WTC11 (cell line): ENCODE results near the gene APOL3. TPM values are rescaled to one million over a fixed set of nuclear protein-coding genes. Genes with fewer than 3 reads are reported as not detected.

ENCODE experiments used
- ATAC-seq: fragments of 200-7000 bp; cut with Tn5 transposase; 2 replicates; pipeline ENCODE4 v1.10.0; 2021; ENCODE audit warnings: mild to moderate bottlenecking, moderate library complexity
- CTCF ChIA-PET: fragments of 300-600 bp; sonication (Branson Sonifier 250); formaldehyde crosslinking; loops from one replicate; lab custom pipeline; 2021; ENCODE audit warnings: antibody characterized with exemption; lab: Charles Lee
- POLR2A ChIA-PET: fragments of 350-600 bp; sonication (Branson Sonifier 250); formaldehyde crosslinking; loops from one replicate; lab custom pipeline; 2021; ENCODE audit warnings: antibody characterized with exemption; lab: Charles Lee
- DNase-seq: peaks from one replicate; pipeline ENCODE4 v3.0.0; 2021; ENCODE audit warnings: low spot score
- H3K27ac Mint-ChIP-seq: 2 replicates; pipeline ENCODE4 v1.8.0; 2021; ENCODE audit warnings: mixed read lengths
- H3K27me3 Mint-ChIP-seq: 2 replicates; pipeline ENCODE4 v1.8.0; 2021; ENCODE audit warnings: low read depth, mild to moderate bottlenecking, moderate library complexity, mixed read lengths
- H3K36me3 Mint-ChIP-seq: 2 replicates; pipeline ENCODE4 v1.8.0; 2021; ENCODE audit warnings: mixed read lengths
- H3K4me1 Mint-ChIP-seq: 2 replicates; pipeline ENCODE4 v1.8.0; 2022; ENCODE audit warnings: mixed read lengths
- H3K4me3 Mint-ChIP-seq: 2 replicates; pipeline ENCODE4 v1.8.0; 2021; ENCODE audit warnings: mild to moderate bottlenecking, moderate library complexity, mixed read lengths
- H3K9me3 Mint-ChIP-seq: 2 replicates; pipeline ENCODE4 v1.8.0; 2021; ENCODE audit warnings: mixed read lengths
- ARID4B ChIP-seq: sonication (generic); formaldehyde crosslinking; IDR thresholded peaks from 2 replicates; pipeline ENCODE4 v1.8.0; 2023; ENCODE audit warnings: missing genetic modification reagents, mild to moderate bottlenecking, borderline replicate concordance
- ATF3 ChIP-seq: sonication (generic); formaldehyde crosslinking; conservative IDR thresholded peaks from 2 replicates; pipeline ENCODE4 v1.8.1; 2022; ENCODE audit warnings: mild to moderate bottlenecking, missing genetic modification reagents
- CBFB ChIP-seq: sonication (generic); formaldehyde crosslinking; IDR thresholded peaks from 2 replicates; pipeline ENCODE4 v1.8.1; 2022; ENCODE audit warnings: mild to moderate bottlenecking, low read depth, missing genetic modification reagents
- E2F1 ChIP-seq: sonication (generic); formaldehyde crosslinking; IDR thresholded peaks from 2 replicates; pipeline ENCODE4 v1.8.0; 2022; ENCODE audit warnings: mild to moderate bottlenecking, missing genetic modification reagents
- E2F4 ChIP-seq: sonication (generic); formaldehyde crosslinking; IDR thresholded peaks from 2 replicates; pipeline ENCODE4 v1.8.1; 2022; ENCODE audit warnings: low read depth, mild to moderate bottlenecking, moderate library complexity, missing genetic modification reagents, borderline replicate concordance
- ERG ChIP-seq: fragments of 250-450 bp; sonication (Bioruptor Pico); IDR thresholded peaks from 2 replicates; pipeline ENCODE4 v1.8.0; 2021; ENCODE audit warnings: mild to moderate bottlenecking
- FOXJ3 ChIP-seq: sonication (generic); formaldehyde crosslinking; IDR thresholded peaks from 2 replicates; pipeline ENCODE4 v1.9.0; 2021; ENCODE audit warnings: missing genetic modification reagents, mild to moderate bottlenecking, borderline replicate concordance
- FOXP4 ChIP-seq: sonication (generic); formaldehyde crosslinking; IDR thresholded peaks from 2 replicates; pipeline ENCODE4 v1.8.0; 2022; ENCODE audit warnings: mild to moderate bottlenecking, missing genetic modification reagents
- GTF2I ChIP-seq: fragments of 250-450 bp; sonication (Bioruptor Pico); conservative IDR thresholded peaks from 2 replicates; pipeline ENCODE4 v1.4.0; 2021; ENCODE audit warnings: mild to moderate bottlenecking
- IRF1 ChIP-seq: sonication (generic); formaldehyde crosslinking; IDR thresholded peaks from 2 replicates; pipeline ENCODE4 v1.8.0; 2023; ENCODE audit warnings: missing genetic modification reagents
- KAT7 ChIP-seq: sonication (generic); formaldehyde crosslinking; IDR thresholded peaks from 2 replicates; pipeline ENCODE4 v1.8.1; 2023; ENCODE audit warnings: missing genetic modification reagents, mild to moderate bottlenecking, borderline replicate concordance
- MAX ChIP-seq: sonication (generic); formaldehyde crosslinking; IDR thresholded peaks from 2 replicates; pipeline ENCODE4 v1.8.0; 2022; ENCODE audit warnings: mild to moderate bottlenecking, missing genetic modification reagents
- MLX ChIP-seq: sonication (generic); formaldehyde crosslinking; IDR thresholded peaks from 2 replicates; pipeline ENCODE4 v1.8.1; 2023; ENCODE audit warnings: mild to moderate bottlenecking, missing genetic modification reagents, moderate library complexity
- NFE2L1 ChIP-seq: sonication (generic); formaldehyde crosslinking; IDR thresholded peaks from 2 replicates; pipeline ENCODE4 v1.8.1; 2023; ENCODE audit warnings: missing genetic modification reagents
- RELA ChIP-seq: sonication (generic); formaldehyde crosslinking; IDR thresholded peaks from 2 replicates; pipeline ENCODE4 v1.8.1; 2022; ENCODE audit warnings: missing genetic modification reagents, mild to moderate bottlenecking, borderline replicate concordance
- RORB ChIP-seq: fragments of 250-450 bp; sonication (Bioruptor Pico); IDR thresholded peaks from 2 replicates; pipeline ENCODE4 v1.9.0; 2021; ENCODE audit warnings: mild to moderate bottlenecking
- SMAD4 ChIP-seq: sonication (generic); formaldehyde crosslinking; IDR thresholded peaks from 2 replicates; pipeline ENCODE4 v1.8.0; 2022; ENCODE audit warnings: mild to moderate bottlenecking, missing genetic modification reagents
- TP53 ChIP-seq: sonication (generic); formaldehyde crosslinking; IDR thresholded peaks from 2 replicates; pipeline ENCODE4 v1.8.1; 2023; ENCODE audit warnings: mild to moderate bottlenecking, missing genetic modification reagents
- ZBTB43 ChIP-seq: sonication (generic); formaldehyde crosslinking; IDR thresholded peaks from 2 replicates; pipeline ENCODE4 v1.8.1; 2023; ENCODE audit warnings: mild to moderate bottlenecking, missing genetic modification reagents
- total RNA-seq: library from RNA; stranded (reverse); gene quantifications from 3 replicates; pipeline ENCODE4 v1.2.3, GENCODE V29; 2021

The APOL3 gene
- total RNA-seq, 1 experiment from 2014 or later: 0.26 TPM

GRCh38 chr22:36111316-36111715 is 49.2 kb downstream of the APOL3 start:
- TF ChIP-seq MLX (CRISPR knock-in tag) (no peak), RORB (CRISPR knock-in tag) (no peak), SMAD4 (no peak), TP53 (CRISPR knock-in tag) (no peak), RELA (CRISPR knock-in tag) (no peak), NFE2L1 (CRISPR knock-in tag) (no peak), GTF2I (CRISPR knock-in tag) (no peak), KAT7 (CRISPR knock-in tag) (no peak), ERG (CRISPR knock-in tag) (no peak), MAX (CRISPR knock-in tag) (no peak), ZBTB43 (CRISPR knock-in tag) (no peak), ARID4B (CRISPR knock-in tag) (no peak), FOXP4 (CRISPR knock-in tag) (no peak), IRF1 (no peak), CBFB (CRISPR knock-in tag) (no peak), E2F4 (CRISPR knock-in tag) (no peak), E2F1 (no peak), FOXJ3 (no peak), ATF3 (CRISPR knock-in tag) (no peak)
- TF ChIP-seq, all 79 proteins: peak for 0
- DNase-seq (no peak), ATAC-seq (no peak)
- ChIA-PET CTCF (interaction anchor here (2.0 to 2.8 kb wide), 2 partner anchors 13 to 45 kb away, joined by 6 to 10 read pairs; no protein-coding TSS in a partner anchor), POLR2A (no interaction called here)
- no peak overlapping the region for H3K27ac Mint-ChIP-seq
- H3K9me3 Mint-ChIP-seq: no peaks in the 10 kb centered on the region
- no peaks in the 10 kb centered on the region for H3K36me3 Mint-ChIP-seq
- no peaks in the 10 kb centered on the region for H3K27me3 Mint-ChIP-seq
- no peak overlapping the region for H3K4me3 Mint-ChIP-seq
- H3K4me1 Mint-ChIP-seq: peaks cover 3% of the 10 kb centered on the region
